NOMO-1 treated with dmso at 0.1 percent for 144 hours (cell line): Measurements from ENCODE around the gene WDR89.
A peak's percentile ranks its signal among the peaks of the same experiment; 100 is the strongest.
"Not testable (repeated sequence)": the region's sequence is repeated elsewhere in the genome, so short reads cannot be mapped to it uniquely, and the experiment has no call there.

ENCODE experiments used
- DNase-seq: peaks from one replicate; lab custom pipeline; 2025; ENCODE audit not compliant: unreplicated experiment; lab: John Stamatoyannopoulos, UW

Gene WDR89

DNA sequence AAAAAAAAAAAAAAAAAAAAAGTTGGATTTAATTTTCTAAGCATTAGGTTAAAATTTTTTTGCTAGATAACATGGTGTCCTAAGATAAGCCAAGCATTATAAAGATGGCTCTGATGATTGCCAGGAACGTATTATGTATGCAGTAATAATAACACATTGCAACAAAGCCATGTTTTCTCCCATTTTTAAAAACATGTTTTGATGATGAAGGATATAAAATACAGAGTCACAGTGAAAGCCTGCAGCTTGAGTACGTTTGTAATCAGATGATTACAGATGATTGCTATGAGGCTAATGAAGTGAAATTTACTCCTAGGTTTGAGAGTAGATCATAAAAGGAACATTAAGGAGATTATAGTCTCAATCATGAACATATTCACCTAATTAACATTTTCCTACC, 13.3 kb upstream of the WDR89 start:
- DNase-seq = no peak

GRCh38 chr14:63654346-63654745, 12.7 kb upstream of the WDR89 start:
- DNase-seq = no peak

DNA sequence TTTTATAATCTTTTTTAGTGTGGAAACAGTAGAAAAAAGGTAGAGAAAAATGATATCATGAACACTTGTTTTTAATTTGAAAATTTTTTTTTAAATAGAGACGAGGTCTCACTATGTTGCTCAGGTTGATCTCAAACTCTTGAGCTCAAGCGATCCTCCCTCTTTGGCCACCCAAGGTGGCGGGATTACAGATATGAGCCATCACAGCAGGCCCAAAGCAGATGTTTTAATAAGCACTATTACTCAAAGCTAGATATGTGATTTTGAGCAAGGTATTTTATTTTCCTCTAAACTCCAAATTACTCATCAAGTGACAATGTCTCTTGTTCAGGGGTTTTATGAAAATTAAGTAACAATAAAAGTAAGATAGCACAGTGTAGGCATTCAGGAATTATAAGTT, 10.7 kb upstream of the WDR89 start:
- no peak for DNase-seq

GRCh38 chr14:63650256-63650952, 8.7 kb upstream of the WDR89 start:
- no peak for DNase-seq

DNA sequence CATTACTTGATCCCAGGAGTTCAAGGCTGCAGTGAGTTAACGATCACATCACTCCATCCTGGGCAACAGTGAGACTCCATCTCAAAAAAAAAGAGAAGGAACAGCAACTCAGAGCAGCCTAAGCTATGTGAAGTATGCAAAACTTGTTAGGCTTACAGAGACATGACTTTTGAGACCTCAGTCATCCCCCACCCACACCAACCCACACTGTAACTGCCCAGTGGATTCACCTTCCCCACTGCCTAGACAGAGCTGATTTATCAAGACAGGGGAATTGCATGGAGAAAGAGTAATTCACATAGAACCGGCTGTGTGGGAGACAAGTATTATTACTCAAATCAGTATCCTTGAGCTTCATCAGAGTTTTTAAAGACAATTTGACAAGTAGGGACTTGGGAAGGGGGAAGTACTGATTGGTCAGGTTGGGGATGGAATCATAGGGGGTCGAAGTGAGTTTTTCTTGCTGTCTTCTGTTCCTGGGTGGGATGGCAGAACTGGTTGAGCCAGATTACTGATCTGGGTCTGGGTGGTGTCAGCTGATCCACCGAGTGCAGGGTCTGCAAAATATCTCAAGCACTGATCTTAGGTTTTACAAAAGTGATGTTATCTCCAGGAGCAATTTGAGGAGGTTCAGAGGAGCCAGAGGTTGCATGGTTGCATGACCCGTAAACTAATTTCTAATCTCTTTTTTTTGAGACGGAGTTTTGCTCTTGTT, 6.2 kb upstream of the WDR89 start:
- DNase-seq = no peak

GRCh38 chr14:63644741-63645140, 3.1 kb upstream of the WDR89 start:
- DNase-seq = no peak

DNA sequence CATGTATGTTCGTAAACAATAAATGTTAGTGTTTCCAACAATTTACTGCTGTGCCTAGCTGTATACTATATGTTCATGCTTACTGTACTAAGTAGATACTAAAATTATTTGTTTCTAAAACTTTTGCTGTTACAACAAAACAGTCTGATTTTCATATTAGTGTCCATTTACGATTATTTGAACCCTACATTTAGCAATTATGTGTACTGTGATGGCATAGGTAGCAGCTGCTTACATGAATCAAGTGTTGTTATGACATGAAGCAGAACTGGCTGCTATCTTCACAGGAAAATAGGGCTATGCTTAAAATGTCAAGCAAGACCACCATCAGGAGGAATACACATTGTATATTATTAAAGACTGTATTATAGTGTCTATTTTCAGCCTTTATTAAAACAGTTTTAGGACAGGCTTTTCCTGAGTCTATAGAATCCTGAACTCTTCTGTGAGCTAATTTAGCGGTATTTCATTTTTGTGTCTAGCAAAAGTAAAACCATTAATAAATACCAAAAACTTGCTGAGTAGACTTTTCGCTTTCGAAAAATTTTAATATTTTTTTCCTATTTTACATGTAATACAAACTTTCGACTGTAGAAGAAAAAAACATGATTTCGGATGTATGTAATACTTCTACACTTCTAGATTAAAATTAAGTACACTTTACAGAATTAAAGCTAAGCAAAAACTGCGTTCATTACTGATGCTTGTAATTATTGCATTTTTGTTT, 1.1 kb upstream of the WDR89 start:
- no peak for DNase-seq

- peak; percentile 87 for DNase-seq
These were observed 549 bp upstream of the WDR89 start for GRCh38 chr14:63642229-63642611.

- DNase-seq = no peak
These were observed 3.2 kb downstream of the WDR89 start for GRCh38 chr14:63638493-63638892.

DNA sequence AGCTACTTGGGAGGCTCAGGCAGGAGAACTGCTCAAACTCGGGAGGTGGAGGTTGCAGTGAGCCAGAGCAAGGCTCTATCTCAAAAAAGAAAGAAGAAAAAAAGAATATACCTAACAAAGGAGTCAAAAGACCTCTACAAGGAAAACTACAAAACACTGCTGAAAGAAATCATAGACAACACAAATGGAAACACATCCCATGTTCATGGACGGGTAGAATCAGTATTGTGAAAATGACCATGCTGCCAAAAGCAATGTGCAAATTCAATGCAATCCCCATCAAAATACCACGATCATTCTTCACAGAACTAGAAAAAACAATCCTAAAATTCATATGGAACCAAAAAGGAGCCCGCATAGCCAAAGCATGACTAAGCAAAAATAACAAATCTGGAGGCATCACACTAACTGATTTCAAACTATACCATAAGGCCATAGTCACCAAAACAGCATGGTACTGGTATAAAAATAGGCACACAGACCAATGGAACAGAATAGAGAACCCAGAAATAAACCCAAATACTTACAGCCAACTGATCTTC, 5.5 kb downstream of the WDR89 start:
- DNase-seq = not testable (repeated sequence)

GRCh38 chr14:63633801-63634200, 7.9 kb downstream of the WDR89 start:
- DNase-seq = no peak

DNA sequence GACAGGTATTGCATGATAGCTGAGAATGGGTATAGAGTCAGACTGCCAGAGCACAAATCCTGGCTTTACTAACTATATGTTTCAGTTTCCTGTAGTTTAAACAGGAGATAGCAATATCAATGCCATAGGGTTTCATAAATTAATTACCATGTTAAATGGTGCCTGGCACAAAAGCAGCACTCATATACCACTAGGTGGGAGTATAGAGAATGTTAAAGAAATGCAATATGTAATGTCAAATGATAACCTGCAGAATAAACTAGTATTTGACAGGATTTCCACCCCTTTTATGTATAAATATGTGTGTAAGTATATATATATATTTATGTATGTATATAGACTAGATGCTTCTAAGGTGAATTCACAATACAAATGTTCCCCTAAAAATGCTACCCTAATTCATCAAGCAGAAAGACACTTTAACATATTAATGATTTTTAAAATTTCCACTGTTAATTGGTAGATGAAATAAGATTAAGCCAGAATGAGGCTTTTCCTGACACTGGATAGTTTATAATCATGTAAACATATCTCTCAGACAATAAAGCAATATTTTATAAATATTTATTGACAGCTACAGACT, 8.6 kb downstream of the WDR89 start:
- no peak for DNase-seq

DNA sequence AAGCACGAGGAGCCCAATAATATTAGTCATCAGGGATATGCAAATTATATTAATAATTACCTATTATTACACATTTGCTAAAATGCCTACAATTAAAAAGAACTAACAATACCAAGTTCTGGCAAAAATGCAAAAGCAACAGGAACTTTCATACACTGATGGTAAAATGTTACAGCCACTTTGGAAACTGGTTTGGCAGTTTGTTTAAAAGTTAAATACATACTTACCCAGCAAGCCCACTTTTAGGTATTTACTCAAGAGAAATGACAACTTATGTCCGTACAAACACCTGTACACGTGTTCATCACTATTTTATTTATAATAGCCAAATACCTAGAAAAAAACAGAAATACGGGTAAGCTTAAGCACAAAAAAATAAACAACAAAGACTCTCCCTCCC, 17.0 kb downstream of the WDR89 start:
- DNase-seq = no peak

DNA sequence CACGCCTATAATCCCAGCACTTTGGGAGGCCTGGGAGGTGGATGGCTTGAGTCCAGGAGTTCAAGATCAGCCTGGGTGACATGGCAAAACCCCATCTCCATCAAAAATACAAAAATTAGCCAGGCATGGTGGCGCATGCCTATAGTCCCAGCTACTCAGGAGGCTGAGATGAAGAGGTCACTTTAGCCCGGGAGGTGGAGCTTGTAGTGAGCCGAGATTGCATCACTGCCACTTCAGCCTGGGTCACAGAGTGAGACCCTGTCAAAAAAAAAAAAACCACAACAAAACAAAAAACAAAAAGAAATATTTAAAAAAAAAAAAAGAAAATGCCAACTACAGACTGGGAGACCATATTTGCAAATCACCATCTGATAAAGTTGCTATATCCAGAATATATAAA, 17.5 kb downstream of the WDR89 start:
- DNase-seq = no peak

GRCh38 chr14:63621975-63622374, 19.7 kb downstream of the WDR89 start:
- DNase-seq = not testable (repeated sequence)

- DNase-seq = no peak
These were observed 25.7 kb downstream of the WDR89 start for GRCh38 chr14:63616015-63616414.

DNA sequence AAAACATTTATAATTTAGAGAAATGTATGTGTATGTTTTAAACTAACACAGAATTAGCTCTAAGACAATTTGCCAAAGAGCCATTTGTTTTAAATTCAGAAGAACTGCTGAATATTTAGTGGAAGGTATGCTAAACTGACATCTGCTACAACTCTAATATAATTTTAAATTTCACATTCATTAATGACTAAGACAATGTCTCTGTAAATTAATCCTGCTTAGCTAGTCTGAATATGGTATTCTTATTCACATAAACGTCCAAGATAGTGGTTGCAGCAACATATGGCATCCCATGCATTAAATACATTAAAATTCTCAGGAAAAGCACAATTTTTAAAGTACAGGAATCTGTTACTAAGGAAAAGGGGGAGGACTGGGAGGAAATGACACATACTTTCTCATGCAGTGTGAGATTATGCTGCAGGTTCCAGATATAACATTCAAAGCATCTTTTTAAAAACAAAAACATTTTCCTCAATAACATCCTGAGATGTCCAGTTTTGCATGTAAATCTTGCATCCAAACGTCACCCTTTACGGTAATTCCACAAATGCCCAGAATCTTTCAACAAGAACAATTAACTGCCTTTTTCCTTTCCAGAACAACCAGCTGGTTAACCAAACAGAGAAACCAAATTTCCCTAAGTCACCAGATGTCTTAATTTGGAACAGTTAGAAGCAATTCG, 26.9 kb downstream of the WDR89 start:
- no peak for DNase-seq

DNA sequence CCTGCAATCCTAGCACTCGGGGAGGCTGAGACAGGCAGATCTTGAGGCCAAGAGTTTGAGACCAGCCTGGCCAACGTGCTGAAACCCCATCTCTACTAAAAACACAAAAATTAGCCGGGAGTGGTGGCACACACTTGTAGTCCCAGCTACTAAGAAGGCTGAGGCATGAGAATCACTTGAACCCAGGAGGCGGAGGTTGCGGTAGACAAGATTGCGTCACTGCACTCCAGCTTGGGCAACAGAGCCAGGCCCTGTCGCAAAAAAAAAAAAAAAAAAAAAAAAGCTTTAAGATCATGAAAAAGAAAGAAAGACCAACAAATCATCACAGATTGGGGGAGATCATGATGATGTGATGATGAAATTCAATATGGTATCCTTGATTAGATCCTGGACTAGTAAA, 30.6 kb downstream of the WDR89 start:
- DNase-seq = no peak

- no peak for DNase-seq
These were observed 36.6 kb downstream of the WDR89 start for GRCh38 chr14:63605041-63605532.

DNA sequence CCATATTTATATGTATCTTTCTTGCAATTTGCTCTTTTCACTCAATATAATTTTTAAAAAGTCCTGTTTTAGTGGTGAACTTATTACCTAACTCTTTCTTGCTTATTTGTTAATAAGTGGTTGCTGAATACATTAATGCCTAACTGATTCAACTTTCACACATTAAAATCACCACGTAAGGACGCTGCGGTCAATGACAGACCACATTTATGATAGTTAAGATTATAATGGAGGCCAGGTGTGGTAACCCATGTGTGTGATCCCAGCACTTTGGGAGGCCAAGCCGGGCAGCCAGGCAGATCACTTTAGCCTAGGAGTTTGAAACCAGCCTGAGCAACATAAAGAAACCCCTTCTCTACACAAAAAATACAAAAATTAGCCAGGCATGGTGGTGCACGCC, 37.0 kb downstream of the WDR89 start:
- no peak for DNase-seq
